Kidney (tissue), 14 donors: Measurements from ENCODE around the gene ZNF439. TPM values are rescaled to one million over a fixed set of nuclear protein-coding genes. Genes with fewer than 3 reads are reported as not detected.
"Not testable (repeated sequence)": the region's sequence is repeated elsewhere in the genome, so short reads cannot be mapped to it uniquely, and the experiment has no call there.

Source experiments
- DNase-seq, 5 donors: peaks; one replicate each; pipeline ENCODE4 v3.0.0-alpha.2; 2013 to 2020
- FAIRE-seq: peaks from 2 replicates; lab custom pipeline; 2012; peaks lifted over from hg19 to GRCh38; lab: Jason Lieb, UNC
- H3K27ac ChIP-seq, 2 donors: one replicate each; pipeline ENCODE4 v1.7.0; 2013; ENCODE audit warnings: low read depth in 2 of 2, low read length in 2 of 2, inconsistent platforms in 1 of 2
- H3K27me3 ChIP-seq: one replicate; pipeline ENCODE4 v1.7.1; 2013; ENCODE audit warnings: low read length, inconsistent platforms; ENCODE audit not compliant: control insufficient read depth, insufficient read depth
- H3K36me3 ChIP-seq, 3 donors: one replicate each; pipeline versions ENCODE4 v1.7.0 to v1.7.1; 2013; ENCODE audit warnings: low read length in 3 of 3, control low read depth in 1 of 3, inconsistent platforms in 1 of 3; ENCODE audit not compliant: insufficient read depth in 3 of 3, control insufficient read depth in 2 of 3
- H3K4me1 ChIP-seq, 3 donors: one replicate each; pipeline versions ENCODE4 v1.7.0 to v1.7.1; 2013; ENCODE audit warnings: low read length in 3 of 3, inconsistent platforms in 1 of 3, low read depth in 1 of 3; ENCODE audit not compliant: control insufficient read depth in 2 of 3, insufficient read depth in 2 of 3
- H3K4me3 ChIP-seq, 3 donors: one replicate each; pipeline versions ENCODE4 v1.7.0 to v1.8.1; 2013; ENCODE audit warnings: low read length in 3 of 3, control low read depth in 1 of 3, inconsistent platforms in 1 of 3
- H3K9ac ChIP-seq, 3 donors: one replicate each; pipeline versions ENCODE4 v1.7.0 to v1.7.1; 2013; ENCODE audit warnings: low read length in 3 of 3, control low read depth in 1 of 3, inconsistent platforms in 1 of 3
- H3K9me3 ChIP-seq, 3 donors: one replicate each; pipeline versions ENCODE4 v1.7.0 to v1.7.1; 2013; ENCODE audit warnings: low read length in 3 of 3, control low read depth in 1 of 3, inconsistent platforms in 1 of 3; ENCODE audit not compliant: control insufficient read depth in 2 of 3, insufficient read depth in 1 of 3
- CTCF ChIP-seq: IDR thresholded peaks from 3 replicates; pipeline ENCODE4 v1.5.1; 2012; ENCODE audit warnings: mild to moderate bottlenecking, moderate library complexity, borderline replicate concordance; ENCODE audit not compliant: insufficient read depth; ENCODE audit errors: extremely low read depth
- intact Hi-C: fragments of 100-400 bp; cut with DNase I; formaldehyde crosslinking; loops from one replicate; pipeline ENCODE4 v1.11.1; 2022
- polyA plus RNA-seq: library from polyadenylated mRNA; stranded (reverse); fragments of 350-450 nt; fragmentation: Illumina TruSeq; extraction: RNeasy Lipid Tissue Mini Kit (QIAGEN cat#74804); gene quantifications from one replicate; pipeline ENCODE4 v1.2.3, GENCODE V29; 2014; ENCODE audit warnings: low read depth, low replicate concordance; ENCODE audit not compliant: insufficient read depth
- total RNA-seq: library from RNA; stranded (reverse); fragmentation: NEBNext Ultra II Directional; extraction: Animal tissue kit (Norgen Biotek cat#: 25700); gene quantifications from one replicate; pipeline ENCODE4 v1.2.1, GENCODE V29; 2021
- donor health status: control.
- donor health status: control.
- donor health status: control.
- donor health status: control.
- donor health status: control.
- donor health status: DM: yes; HTN: yes; CAD: no.
- donor health status: Normal renal cell carcinoma (clear cell type).

ZNF439 gene
- total and polyA plus RNA-seq, 2 donors from 2014 or later, result 4.5 to 13.2 TPM

GRCh38 chr19:11902228-11902627 lies 53.7 kb downstream of the ZNF439 start:
- intact Hi-C loops, result no loop called here
- H3K9me3 ChIP-seq, result peaks cover 22 to 66% (median 26%) of the 10 kb centered on the region in 3 donors
- no peak overlapping the region for H3K27ac ChIP-seq
- no peaks in the 10 kb centered on the region for H3K27me3 ChIP-seq
- TF ChIP-seq CTCF, result no peak
- peaks cover 18 to 40% (median 18%) of the 10 kb centered on the region in 3 donors for H3K36me3 ChIP-seq
- no peak overlapping the region for H3K9ac ChIP-seq
- no peak overlapping the region for H3K4me3 ChIP-seq
- H3K4me1 ChIP-seq, result no peaks in the 10 kb centered on the region
- FAIRE-seq (no peak), DNase-seq (no peak)

GRCh38 chr19:11905928-11906327 lies 57.4 kb downstream of the ZNF439 start:
- Histone ChIP-seq H3K9me3 (peaks cover 22 to 57% (median 26%) of the 10 kb centered on the region in 3 donors), H3K36me3 (peaks cover 18 to 40% (median 18%) of the 10 kb centered on the region in 3 donors), H3K9ac (no peak overlapping the region), H3K27me3 (no peaks in the 10 kb centered on the region), H3K4me1 (no peaks in the 10 kb centered on the region), H3K4me3 (peak overlapping the region in 2 of 3 donors; percentile 5 to 24), H3K27ac (no peak overlapping the region)
- DNase-seq (no peak), FAIRE-seq (no peak)
- intact Hi-C loops, result no loop called here
- no peak for TF ChIP-seq CTCF

GRCh38 chr19:11911937-11912336 lies 63.4 kb downstream of the ZNF439 start:
- H3K9ac ChIP-seq, DNase-seq, H3K27me3 ChIP-seq, intact Hi-C loops, H3K27ac ChIP-seq, H3K4me1 ChIP-seq, FAIRE-seq, H3K36me3 ChIP-seq: not testable (repeated sequence)
- H3K9me3 ChIP-seq, result peaks cover 5 to 36% (median 16%) of the 10 kb centered on the region in 3 donors
- H3K4me3 ChIP-seq, result peak overlapping the region in 1 of 3 donors; percentile 13

GRCh38 chr19:11914417-11915051 lies 66.0 kb downstream of the ZNF439 start:
- H3K27me3 ChIP-seq, H3K4me3 ChIP-seq, H3K4me1 ChIP-seq, DNase-seq, H3K9ac ChIP-seq, FAIRE-seq, H3K36me3 ChIP-seq, H3K27ac ChIP-seq, intact Hi-C loops: not testable (repeated sequence)
- H3K9me3 ChIP-seq, result peaks cover 5 to 33% (median 16%) of the 10 kb centered on the region in 3 donors

Other genes with a start within 250 kb of the ZNF439 start
- gene ZNF823, start 109.8 kb upstream of the ZNF439 start, total RNA-seq, result 12.5 TPM
- 5.6 TPM for gene ZNF823, start 109.8 kb upstream of the ZNF439 start, polyA plus RNA-seq
- 19.3 TPM for gene ZNF441, start 81.7 kb upstream of the ZNF439 start, total RNA-seq
- gene ZNF441, start 81.7 kb upstream of the ZNF439 start, polyA plus RNA-seq, result 4.4 TPM
- 2.5 TPM for gene ZNF491, start 50.2 kb upstream of the ZNF439 start, total RNA-seq
- 1.1 TPM for gene ZNF491, start 50.2 kb upstream of the ZNF439 start, polyA plus RNA-seq
- gene ZNF440, start 34.5 kb upstream of the ZNF439 start, total RNA-seq, result 21.0 TPM
- 3.0 TPM for gene ZNF440, start 34.5 kb upstream of the ZNF439 start, polyA plus RNA-seq
- 16.4 TPM for gene ZNF69, start 39.1 kb downstream of the ZNF439 start, total RNA-seq
- 7.8 TPM for gene ZNF69, start 39.1 kb downstream of the ZNF439 start, polyA plus RNA-seq
- gene ZNF700, start 76.4 kb downstream of the ZNF439 start, total RNA-seq, result 20.9 TPM
- gene ZNF700, start 76.4 kb downstream of the ZNF439 start, polyA plus RNA-seq, result 7.2 TPM
- 9.8 TPM for gene ZNF763, start 116.3 kb downstream of the ZNF439 start, total RNA-seq
- 4.6 TPM for gene ZNF763, start 116.3 kb downstream of the ZNF439 start, polyA plus RNA-seq
- gene ZNF433, start 187.0 kb downstream of the ZNF439 start, total RNA-seq, result 13.6 TPM
- gene ZNF433, start 187.0 kb downstream of the ZNF439 start, polyA plus RNA-seq, result 10.5 TPM
- 0.60 TPM for gene ZNF878, start 204.2 kb downstream of the ZNF439 start, total RNA-seq
- gene ZNF878, start 204.2 kb downstream of the ZNF439 start, polyA plus RNA-seq, result 0.67 TPM
- gene ZNF844, start 216.0 kb downstream of the ZNF439 start, total RNA-seq, result 28.1 TPM
- 7.4 TPM for gene ZNF844, start 216.0 kb downstream of the ZNF439 start, polyA plus RNA-seq